Neural crest cell (in vitro differentiated cells): ENCODE data around the gene EEF1AKMT3. TPM values are rescaled to one million over a fixed set of nuclear protein-coding genes. Genes with fewer than 3 reads are reported as not detected.

Source experiments
- DNase-seq: peaks from one replicate; pipeline ENCODE4 v3.0.0; 2021; ENCODE audit warnings: low read depth, mixed read lengths, low spot score
- H3K27ac Mint-ChIP-seq: one replicate; pipeline ENCODE4 v1.8.0; 2021; ENCODE audit warnings: mild to moderate bottlenecking, mixed read lengths; ENCODE audit not compliant: unreplicated experiment
- H3K27me3 Mint-ChIP-seq: 2 replicates; pipeline ENCODE4 v1.8.0; 2021; ENCODE audit warnings: low read depth, mild to moderate bottlenecking, mixed read lengths
- H3K36me3 Mint-ChIP-seq: 2 replicates; pipeline ENCODE4 v1.8.0; 2021; ENCODE audit warnings: low read depth, mild to moderate bottlenecking, mixed read lengths
- H3K4me1 Mint-ChIP-seq: 2 replicates; pipeline ENCODE4 v1.8.0; 2021; ENCODE audit warnings: mixed read lengths
- H3K4me3 Mint-ChIP-seq: one replicate; pipeline ENCODE4 v1.8.0; 2021; ENCODE audit warnings: mild to moderate bottlenecking, mixed read lengths
- H3K9me3 Mint-ChIP-seq: 2 replicates; pipeline ENCODE4 v1.8.0; 2021; ENCODE audit warnings: mixed read lengths
- total RNA-seq: library from RNA; stranded (reverse); gene quantifications from 2 replicates; pipeline ENCODE4 v1.2.1, GENCODE V29; 2021
- TF ChIP-seq, protein P1 (sequence below): fragments of 200-600 bp; sonication (generic); conservative IDR thresholded peaks from 2 replicates; pipeline ENCODE4 v1.5.0; 2021; ENCODE audit warnings: antibody characterized with exemption, mild to moderate bottlenecking

Gene EEF1AKMT3
- total RNA-seq, 1 donor from 2014 or later, result 5.6 TPM

DNA sequence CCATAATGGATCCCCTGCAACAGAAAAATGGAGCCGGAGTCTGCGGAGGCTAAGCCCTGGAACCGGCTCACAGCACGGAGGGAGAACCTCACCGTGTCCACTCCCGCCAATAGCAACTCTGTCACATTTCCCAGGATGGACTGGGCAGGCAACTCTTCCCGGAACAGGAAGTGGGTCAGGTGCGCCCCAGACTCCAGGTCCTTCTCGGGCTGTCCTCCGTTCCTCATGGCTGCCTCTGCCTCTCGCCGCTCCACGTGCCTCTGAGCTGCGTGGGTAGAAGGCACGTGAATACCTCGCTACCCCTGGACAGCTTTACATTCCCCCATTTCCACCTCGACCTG lies 7.8 kb upstream of the EEF1AKMT3 start:
- H3K36me3 Mint-ChIP-seq, result peaks cover 7% of the 10 kb centered on the region
- no peaks in the 10 kb centered on the region for H3K9me3 Mint-ChIP-seq
- no peak overlapping the region for H3K27ac Mint-ChIP-seq
- H3K4me3 Mint-ChIP-seq, result no peak overlapping the region
- DNase-seq, result no peak
- TF ChIP-seq, protein P1, sequence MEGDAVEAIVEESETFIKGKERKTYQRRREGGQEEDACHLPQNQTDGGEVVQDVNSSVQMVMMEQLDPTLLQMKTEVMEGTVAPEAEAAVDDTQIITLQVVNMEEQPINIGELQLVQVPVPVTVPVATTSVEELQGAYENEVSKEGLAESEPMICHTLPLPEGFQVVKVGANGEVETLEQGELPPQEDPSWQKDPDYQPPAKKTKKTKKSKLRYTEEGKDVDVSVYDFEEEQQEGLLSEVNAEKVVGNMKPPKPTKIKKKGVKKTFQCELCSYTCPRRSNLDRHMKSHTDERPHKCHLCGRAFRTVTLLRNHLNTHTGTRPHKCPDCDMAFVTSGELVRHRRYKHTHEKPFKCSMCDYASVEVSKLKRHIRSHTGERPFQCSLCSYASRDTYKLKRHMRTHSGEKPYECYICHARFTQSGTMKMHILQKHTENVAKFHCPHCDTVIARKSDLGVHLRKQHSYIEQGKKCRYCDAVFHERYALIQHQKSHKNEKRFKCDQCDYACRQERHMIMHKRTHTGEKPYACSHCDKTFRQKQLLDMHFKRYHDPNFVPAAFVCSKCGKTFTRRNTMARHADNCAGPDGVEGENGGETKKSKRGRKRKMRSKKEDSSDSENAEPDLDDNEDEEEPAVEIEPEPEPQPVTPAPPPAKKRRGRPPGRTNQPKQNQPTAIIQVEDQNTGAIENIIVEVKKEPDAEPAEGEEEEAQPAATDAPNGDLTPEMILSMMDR, result no peak
- peaks cover 10% of the 10 kb centered on the region for H3K4me1 Mint-ChIP-seq
- peaks cover 92% of the 10 kb centered on the region for H3K27me3 Mint-ChIP-seq

DNA sequence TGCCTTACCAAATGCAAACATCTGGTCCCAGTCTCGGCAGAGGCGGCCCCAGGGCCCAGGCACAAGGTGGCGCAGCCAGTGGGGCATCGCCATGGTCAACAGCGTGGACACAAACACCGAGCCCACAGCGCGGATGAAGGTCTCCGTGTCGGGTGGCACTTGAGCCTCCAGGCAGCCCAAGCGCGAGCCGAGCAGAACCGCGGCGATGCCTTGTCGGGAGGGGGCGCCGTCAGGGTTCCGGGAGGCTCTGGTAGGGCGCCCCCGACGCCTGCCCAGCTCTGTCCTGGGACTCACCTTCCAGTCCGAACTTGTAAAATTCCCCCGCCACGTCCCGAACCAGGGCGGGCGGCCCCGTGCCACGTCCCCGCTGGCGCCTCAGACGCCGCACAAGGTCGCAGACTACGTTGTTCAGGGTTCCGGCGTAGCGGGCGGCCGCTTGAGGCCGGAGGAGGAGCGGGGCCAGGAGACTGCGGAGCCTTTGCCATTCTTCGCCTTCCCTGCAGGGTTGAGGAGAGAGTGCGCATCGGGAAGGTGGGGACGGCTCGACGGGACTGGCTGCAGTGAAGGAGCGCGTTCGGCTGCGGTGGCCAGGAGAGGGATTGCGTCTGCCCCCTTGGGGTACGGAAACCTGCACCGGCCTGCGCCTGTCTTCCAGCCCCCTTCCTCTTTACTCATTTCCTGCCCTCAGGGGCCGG lies 7.3 kb upstream of the EEF1AKMT3 start:
- Mint-ChIP-seq H3K27ac (no peak overlapping the region), H3K4me1 (peaks cover 10% of the 10 kb centered on the region), H3K36me3 (peaks cover 7% of the 10 kb centered on the region), H3K4me3 (peak overlapping the region; percentile 49), H3K27me3 (peaks cover 87% of the 10 kb centered on the region), H3K9me3 (no peaks in the 10 kb centered on the region)
- TF ChIP-seq, protein P1, result peak; percentile 48
- DNase-seq, result no peak

GRCh38 chr12:57765698-57766463 lies 6.5 kb upstream of the EEF1AKMT3 start:
- DNase-seq, result no peak
- Mint-ChIP-seq H3K36me3 (peaks cover 10% of the 10 kb centered on the region), H3K9me3 (no peaks in the 10 kb centered on the region), H3K27ac (no peak overlapping the region), H3K27me3 (peaks cover 81% of the 10 kb centered on the region), H3K4me3 (peak overlapping the region; percentile 73), H3K4me1 (peaks cover 11% of the 10 kb centered on the region)
- TF ChIP-seq, protein P1, result no peak

DNA sequence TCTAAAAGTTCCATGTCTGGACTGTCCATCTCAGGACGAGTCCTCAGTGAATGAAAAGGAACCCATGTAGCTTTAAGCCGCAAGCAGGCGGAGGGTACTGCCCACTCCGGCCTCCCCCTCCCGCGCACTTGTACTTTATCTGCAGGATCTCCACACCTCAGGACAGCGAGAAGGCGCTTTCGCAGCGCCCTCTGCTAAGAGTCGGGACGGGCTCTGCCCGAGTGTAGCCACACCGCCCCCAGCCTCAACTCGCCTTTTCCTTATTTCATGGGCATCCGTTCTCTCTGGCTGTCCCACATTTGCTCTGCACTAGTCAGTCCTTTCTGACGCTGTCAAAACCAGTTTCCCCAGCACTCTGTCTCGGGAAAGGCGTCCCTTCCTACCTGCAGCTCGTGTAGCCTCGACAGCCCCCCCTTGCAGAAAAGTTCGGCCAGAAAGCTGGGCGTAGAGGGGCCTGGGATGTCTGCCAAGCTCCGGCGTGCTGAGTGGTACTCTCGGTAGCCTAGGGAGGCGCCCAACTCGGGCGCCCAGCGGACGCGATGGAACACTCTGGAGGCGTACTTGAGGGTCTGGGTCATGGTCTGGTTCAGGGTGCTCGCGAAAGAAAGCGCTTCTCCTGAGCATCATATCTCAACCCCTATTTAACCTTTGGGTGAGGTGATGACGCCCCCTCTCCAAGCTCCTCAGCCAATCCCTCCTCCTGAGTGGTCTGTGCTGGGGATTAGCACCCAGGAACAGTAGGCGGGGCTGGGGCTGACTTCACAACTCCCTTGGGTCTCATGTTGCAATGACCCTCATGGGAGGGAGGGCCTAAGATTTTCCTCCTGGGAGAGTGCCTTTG lies 5.7 kb upstream of the EEF1AKMT3 start, which contains the start of gene CYP27B1:
Gene CYP27B1 (minus strand): TSS at position 615 of the 841 bp plus-strand sequence. CDS start 37 bp downstream, at position 578.
- Mint-ChIP-seq H3K27me3 (peaks cover 76% of the 10 kb centered on the region), H3K4me1 (peaks cover 19% of the 10 kb centered on the region), H3K9me3 (no peaks in the 10 kb centered on the region), H3K36me3 (peaks cover 10% of the 10 kb centered on the region), H3K27ac (no peak within 1 kb of the TSS), H3K4me3 (peak within 1 kb of the TSS; percentile 73)
- no peak for DNase-seq
- TF ChIP-seq, protein P1, result no peak

DNA sequence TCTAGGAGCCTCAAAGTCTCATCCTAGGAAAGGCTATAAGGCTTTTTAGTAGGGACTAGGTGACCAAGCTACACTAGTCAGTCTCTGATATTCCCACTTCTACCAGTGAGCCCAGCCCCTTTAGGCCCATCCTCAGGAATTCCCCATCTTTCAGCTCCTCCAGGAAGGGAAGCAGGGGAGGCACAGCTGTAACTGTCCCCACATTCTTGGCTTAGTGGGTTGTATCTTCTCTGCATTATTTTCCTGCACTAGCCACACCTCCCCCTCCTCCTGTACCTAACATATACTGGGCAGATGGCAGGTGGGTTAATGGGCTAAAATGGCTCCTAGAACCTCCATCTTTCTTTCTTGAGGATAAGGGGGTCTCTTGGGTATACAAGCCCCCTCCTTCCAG lies 5.1 kb upstream of the EEF1AKMT3 start:
- Mint-ChIP-seq H3K27me3 (peaks cover 73% of the 10 kb centered on the region), H3K4me1 (peaks cover 22% of the 10 kb centered on the region), H3K9me3 (no peaks in the 10 kb centered on the region), H3K4me3 (no peak overlapping the region), H3K36me3 (peaks cover 10% of the 10 kb centered on the region), H3K27ac (no peak overlapping the region)
- TF ChIP-seq, protein P1, result no peak
- no peak for DNase-seq
